SIG-M5 (cell line): ENCODE data around the gene METTL27.
"Not testable (repeated sequence)": the region's sequence is repeated elsewhere in the genome, so short reads cannot be mapped to it uniquely, and the experiment has no call there.

Experiments used
- DNase-seq: peaks from one replicate; lab custom pipeline; 2025; lab: John Stamatoyannopoulos, UW

Gene METTL27, protein sequence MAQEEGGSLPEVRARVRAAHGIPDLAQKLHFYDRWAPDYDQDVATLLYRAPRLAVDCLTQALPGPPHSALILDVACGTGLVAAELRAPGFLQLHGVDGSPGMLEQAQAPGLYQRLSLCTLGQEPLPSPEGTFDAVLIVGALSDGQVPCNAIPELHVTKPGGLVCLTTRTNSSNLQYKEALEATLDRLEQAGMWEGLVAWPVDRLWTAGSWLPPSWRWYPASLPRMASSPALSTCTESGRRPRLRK

GRCh38 chr7:73842067-73842976 lies at the start of gene METTL27:
Gene METTL27, minus strand, starts transcription at chr7:73842516. Its CDS starts 376 bp downstream, at chr7:73842140.
- peak; percentile 61 for DNase-seq

DNA sequence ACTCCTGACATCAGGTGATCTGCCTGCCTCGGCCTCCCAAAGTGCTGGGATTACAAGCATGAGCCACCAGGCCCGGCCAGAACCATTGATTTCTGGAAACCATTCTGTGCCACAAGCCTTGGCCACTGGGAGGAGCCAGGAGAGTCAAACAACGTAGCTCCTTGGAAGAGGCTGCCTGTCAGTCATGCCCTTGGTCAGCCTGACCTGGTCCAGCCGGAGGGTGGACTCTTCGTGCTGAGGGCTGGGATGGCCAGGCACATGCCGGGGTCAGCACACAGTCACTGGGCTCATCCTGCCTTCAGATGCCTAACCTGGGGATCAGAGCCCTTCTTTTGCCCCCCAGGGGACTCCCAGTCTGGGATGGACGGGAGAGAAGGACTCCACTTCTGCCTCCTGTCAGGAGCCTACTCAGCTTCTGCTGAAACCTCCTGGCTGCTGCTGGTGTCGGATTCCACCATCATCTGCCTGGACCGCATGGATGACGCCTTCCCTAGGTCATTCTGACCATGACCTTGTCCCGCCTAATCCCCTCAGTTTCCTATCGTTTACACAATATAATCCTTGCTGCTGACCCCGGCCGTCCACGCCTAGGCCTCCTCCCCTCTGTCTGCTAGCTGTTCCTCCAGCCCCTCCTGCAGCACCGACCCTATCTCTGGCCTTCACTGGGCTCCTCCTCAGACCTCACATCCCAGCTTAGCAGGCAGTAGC lies 49.0 kb upstream of the METTL27 start:
- no peak for DNase-seq

DNA sequence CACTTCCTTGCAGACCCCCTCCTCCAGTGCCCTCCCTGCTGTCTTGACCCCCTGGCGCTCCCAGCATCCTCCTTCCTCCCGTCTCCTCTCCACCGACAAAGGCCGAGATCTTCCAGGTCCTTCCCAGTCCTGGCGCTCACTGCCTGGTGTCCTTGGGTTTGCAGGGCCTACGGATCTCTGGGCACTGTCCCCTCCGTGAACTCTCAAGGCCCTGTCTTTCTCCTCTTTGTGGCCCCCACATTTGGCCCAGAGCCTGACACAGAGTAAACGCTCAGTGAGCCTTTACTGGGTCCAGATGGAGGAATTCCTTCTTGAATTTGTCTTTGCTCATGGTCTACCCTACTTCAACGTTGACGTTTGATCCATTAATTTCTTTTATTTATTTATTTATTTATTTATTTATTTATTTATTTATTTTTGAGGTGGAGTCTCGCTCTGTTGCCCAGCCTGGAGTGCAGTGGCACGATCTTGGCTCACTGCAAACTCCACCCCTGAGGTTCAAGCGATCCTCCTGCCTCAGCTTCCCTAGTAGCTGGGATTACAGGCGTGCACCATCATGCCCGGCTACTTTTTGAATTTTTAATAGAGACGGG lies 48.3 kb upstream of the METTL27 start:
- DNase-seq, result no peak

- DNase-seq, result no peak
Measured at GRCh38 chr7:73888959-73889358, 46.6 kb upstream of the METTL27 start.

- DNase-seq, result no peak
Measured at GRCh38 chr7:73887762-73888161, 45.4 kb upstream of the METTL27 start.

GRCh38 chr7:73885975-73886798 lies 43.9 kb upstream of the METTL27 start:
- DNase-seq, result no peak

GRCh38 chr7:73885433-73885974 lies 43.2 kb upstream of the METTL27 start:
- DNase-seq, result no peak

DNA sequence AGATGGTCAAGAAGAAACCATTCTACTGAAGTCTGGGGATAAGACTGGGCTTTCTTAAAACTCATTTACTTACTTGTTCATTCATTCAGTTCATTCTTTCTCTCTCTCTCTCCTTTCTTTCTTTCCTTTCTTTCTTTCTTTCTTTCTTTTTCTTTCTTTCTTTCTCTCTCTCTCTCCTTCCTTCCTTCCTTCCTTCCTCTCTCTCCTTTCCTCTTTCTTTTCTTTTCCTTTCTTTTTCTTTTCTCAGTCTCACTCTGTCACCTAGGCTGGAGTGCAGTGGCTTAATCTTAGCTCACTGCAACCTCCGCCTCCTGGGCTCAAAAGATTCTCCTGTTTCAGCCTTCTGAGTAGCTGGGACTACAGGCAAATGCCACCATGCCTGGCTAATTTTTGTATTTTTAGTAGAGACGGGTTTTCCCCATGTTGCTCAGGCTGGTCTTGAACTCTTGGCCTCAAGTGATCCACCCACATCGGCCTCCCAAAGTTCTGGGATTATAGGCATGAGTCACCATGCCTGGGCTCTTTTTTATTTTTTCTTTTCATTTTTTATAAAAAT lies 42.6 kb upstream of the METTL27 start:
- DNase-seq, result not testable (repeated sequence)

DNA sequence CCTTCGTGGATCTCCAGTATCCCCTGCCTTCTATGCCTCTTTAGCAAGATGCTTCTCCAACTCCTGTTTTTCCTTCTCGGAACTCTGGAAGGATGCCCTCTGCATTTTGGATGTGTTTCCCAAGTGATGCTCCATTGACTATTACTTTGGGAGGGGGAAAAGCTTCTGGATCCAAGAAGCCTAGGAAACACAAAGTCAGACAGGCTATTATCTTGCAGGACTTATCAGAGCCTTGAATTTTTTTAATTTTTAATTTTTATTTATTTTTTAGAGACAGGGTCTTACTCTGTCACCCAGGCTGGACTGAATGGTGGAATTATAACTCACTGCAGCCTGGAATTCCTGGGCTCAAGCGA lies 39.7 kb upstream of the METTL27 start:
- DNase-seq, result no peak

GRCh38 chr7:73881352-73882046 lies 39.2 kb upstream of the METTL27 start:
- DNase-seq, result no peak

- DNase-seq, result no peak
Measured at GRCh38 chr7:73880755-73881328, 38.5 kb upstream of the METTL27 start.

DNA sequence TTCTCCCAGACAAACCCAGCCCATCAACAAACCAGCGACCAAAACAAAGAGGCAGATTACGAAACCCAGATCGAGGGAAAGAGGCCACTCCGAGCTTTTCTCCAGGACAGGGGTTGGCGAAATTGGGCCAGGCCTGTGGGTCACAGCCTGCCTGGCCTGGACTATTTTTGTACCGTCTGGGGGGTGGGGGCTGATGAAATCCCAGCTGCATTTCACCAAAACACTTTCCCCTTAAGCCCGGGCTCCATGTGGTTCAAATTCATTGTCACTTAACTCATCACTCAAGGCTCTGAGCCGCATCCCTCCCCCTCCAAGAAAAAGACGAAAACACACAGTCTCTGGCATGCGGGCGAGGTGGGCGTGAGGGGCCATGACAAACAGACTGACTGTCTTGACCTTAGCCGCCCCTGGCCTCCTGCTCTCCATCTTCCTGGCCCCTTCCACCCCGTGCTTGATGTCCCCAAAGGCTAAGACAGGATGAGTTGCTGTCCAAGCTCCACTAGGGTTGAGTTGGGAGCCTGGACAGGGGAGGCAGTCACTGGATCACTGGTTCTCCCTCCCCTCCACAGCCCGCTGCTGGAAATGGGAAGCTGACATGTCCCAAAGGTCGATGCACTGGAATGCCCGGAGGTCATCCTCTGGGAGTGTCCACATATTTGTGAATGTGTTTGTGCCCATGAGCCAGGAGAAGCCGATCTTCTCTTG lies 37.8 kb upstream of the METTL27 start:
- no peak for DNase-seq

DNA sequence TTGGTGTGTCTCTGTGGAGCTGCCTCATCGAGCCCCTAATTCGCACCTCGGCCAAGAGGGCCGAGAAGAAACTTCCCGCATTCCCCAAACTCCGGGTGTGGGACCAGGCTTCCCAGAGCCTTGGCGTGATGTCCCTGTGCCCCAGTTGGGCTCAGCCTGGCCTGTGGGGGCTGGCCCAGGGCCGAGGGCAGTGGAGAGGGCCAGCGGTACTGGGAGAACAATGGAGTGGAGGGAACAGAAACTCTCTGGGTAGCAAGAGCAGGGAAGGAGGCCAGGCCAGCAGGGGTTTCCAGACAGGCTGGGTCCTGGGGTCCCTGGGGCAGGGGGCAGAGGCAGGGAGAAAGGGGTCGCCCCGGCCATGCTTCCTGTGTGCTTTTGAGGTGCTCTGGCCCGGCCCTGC lies 34.7 kb upstream of the METTL27 start:
- DNase-seq, result no peak

DNA sequence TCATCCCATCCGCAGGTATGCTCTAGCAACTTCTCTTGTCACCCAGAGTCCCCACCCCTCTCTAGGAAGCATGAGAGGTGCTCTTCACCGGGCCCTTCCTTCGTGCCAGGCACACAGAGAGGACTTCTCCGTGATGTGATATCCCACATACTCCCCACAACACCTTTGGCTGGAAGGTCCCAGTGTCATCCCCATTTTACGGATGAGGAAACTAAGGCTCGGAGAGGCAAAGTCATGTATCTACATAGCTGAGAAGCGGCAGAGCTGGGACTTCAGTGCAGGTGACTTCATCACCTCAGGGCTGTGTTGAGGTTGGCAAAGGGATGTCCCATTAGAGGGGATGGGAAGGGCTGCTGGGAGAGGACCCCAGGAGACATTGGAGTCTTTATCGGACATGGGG lies 34.0 kb upstream of the METTL27 start:
- no peak for DNase-seq

- no peak for DNase-seq
Measured at GRCh38 chr7:73872056-73872908, 30.0 kb upstream of the METTL27 start.

- no peak for DNase-seq
Measured at GRCh38 chr7:73871163-73872011, 29.1 kb upstream of the METTL27 start.

DNA sequence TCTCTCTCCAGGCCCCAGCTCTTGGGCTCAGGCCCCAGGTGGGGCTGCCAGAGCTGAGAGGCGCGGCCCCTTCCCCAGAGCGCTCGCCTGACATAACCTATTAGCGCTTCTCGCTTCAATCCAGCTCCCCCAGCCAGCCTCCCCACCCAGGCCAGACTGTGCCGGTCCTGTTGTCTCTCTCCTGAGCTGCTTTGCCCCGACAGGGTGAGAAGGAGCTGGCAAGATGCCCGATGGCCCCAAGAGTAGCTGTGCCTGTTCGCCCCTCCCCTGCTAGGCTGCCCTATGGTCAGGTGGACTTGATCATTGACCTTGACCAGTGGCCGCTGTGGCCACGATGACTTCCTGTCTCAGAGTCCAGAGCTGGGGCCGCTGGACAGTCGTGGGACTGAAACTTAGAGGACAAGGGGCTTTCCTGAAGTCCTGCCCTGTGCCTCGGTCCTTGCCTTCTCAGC lies 27.8 kb upstream of the METTL27 start:
- no peak for DNase-seq
